Stimulated activated CD4-positive, alpha-beta T cell treated with anti-CD3 and anti-CD28 coated beads, Interleukin-4, amount 100 ng/mL, for 48 hours (primary cell): Measurements from ENCODE around the gene ST8SIA1.
"Not testable (repeated sequence)": the region's sequence is repeated elsewhere in the genome, so short reads cannot be mapped to it uniquely, and the experiment has no call there.

Experiments used
- DNase-seq, 2 donors: peaks; one replicate each; pipeline ENCODE4 v3.0.0-alpha.2; 2020; ENCODE audit warnings: low read depth in 2 of 2

The ST8SIA1 gene, protein sequence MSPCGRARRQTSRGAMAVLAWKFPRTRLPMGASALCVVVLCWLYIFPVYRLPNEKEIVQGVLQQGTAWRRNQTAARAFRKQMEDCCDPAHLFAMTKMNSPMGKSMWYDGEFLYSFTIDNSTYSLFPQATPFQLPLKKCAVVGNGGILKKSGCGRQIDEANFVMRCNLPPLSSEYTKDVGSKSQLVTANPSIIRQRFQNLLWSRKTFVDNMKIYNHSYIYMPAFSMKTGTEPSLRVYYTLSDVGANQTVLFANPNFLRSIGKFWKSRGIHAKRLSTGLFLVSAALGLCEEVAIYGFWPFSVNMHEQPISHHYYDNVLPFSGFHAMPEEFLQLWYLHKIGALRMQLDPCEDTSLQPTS

GRCh38 chr12:22334410-22335100 lies at the start of gene ST8SIA1:
Gene ST8SIA1, minus strand, starts transcription at chr12:22334707. Its CDS starts 475 bp downstream, at chr12:22334232.
- peak; percentile 40 to 42 for DNase-seq

GRCh38 chr12:22380031-22380430 lies 45.5 kb upstream of the ST8SIA1 start:
- no peak for DNase-seq

GRCh38 chr12:22377731-22378496 lies 43.4 kb upstream of the ST8SIA1 start:
- DNase-seq, result no peak

DNA sequence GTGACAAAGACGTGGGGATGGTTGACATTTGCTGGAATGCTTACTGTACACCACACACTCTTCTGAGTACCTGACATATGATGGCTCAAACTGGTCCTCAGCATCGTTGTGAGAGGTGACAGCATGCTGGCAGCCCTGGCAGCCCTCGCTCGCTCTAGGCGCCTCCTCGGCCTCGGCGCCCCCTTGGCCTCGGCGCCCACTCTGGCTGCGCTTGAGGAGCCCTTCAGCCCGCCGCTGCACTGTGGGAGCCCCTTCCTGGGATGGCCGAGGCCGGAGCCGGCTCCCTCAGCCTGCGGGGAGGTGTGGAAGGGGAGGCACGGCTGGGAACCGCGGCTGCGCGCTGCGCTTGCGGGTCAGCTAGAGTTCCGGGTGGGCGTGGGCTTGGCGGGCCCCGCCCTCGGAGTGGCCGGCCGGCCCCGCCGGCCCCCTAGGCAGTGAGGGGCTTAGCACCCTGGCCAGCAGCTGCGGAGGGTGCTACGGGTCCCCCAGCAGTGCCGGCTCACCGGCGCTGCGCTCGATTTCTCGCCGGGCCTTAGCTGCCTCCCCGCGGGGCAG lies 42.2 kb upstream of the ST8SIA1 start:
- DNase-seq, result not testable (repeated sequence)

DNA sequence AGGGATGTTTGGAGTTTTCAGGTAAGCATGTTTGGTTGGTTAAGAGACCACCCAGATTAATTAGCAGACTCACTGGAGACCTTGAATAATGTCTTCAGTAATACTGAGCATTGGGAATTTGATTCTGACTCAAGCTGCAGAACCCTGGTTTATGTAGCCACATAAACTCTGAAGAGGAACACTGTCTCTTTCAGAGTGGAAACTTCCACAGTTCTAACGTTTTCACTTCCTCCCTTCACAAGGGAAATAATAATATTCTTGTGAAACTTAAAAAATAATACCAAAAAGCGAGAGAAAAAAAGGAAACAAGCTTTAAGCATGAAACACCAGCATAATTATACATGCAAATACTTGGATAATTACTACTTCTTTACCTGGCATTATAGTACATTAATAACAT lies 40.0 kb upstream of the ST8SIA1 start:
- DNase-seq, result no peak

GRCh38 chr12:22372277-22372837 lies 37.9 kb upstream of the ST8SIA1 start:
- DNase-seq, result no peak

GRCh38 chr12:22366181-22366580 lies 31.7 kb upstream of the ST8SIA1 start:
- no peak for DNase-seq

DNA sequence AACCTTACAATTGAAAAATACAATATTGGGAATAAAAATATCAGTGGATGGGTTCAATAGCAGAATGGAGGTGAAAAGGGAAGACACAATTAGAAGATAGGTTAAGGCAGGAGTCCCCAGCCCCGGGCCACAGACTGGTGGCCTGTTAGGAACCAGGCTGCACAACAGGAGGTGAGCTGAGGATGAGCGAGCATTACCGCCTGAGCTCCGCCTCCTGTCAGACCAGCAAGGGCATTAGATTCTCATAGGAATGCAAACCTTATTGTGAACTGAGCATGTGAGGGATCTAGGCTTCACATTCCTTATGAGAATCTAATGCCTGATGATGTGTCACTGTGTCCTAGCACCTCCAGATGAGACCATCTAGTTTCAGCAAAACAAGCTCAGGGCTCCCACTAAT lies 27.3 kb upstream of the ST8SIA1 start:
- no peak for DNase-seq

GRCh38 chr12:22360774-22361173 lies 26.3 kb upstream of the ST8SIA1 start:
- DNase-seq, result no peak

DNA sequence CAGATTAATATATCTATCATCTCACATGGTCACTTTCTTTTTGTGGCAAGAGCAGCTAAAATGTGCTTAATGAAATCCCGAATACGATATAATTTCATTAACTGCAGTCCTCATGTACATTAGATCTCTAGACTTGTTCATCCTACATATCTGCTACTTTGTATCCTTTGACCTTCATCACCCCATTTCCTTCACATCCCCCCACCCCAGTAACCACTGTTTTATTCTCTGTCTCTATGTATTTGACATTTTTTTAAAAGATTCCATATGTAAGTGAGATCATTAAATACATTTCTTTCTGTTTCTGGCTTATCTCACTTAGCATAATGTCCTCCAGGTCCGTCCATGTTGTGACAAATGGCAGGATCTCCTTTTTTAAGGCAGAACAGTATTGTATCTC lies 23.0 kb upstream of the ST8SIA1 start:
- no peak for DNase-seq

GRCh38 chr12:22356231-22356630 lies 21.7 kb upstream of the ST8SIA1 start:
- no peak for DNase-seq

- DNase-seq, result no peak
Observed at GRCh38 chr12:22355011-22355580, 20.6 kb upstream of the ST8SIA1 start.

DNA sequence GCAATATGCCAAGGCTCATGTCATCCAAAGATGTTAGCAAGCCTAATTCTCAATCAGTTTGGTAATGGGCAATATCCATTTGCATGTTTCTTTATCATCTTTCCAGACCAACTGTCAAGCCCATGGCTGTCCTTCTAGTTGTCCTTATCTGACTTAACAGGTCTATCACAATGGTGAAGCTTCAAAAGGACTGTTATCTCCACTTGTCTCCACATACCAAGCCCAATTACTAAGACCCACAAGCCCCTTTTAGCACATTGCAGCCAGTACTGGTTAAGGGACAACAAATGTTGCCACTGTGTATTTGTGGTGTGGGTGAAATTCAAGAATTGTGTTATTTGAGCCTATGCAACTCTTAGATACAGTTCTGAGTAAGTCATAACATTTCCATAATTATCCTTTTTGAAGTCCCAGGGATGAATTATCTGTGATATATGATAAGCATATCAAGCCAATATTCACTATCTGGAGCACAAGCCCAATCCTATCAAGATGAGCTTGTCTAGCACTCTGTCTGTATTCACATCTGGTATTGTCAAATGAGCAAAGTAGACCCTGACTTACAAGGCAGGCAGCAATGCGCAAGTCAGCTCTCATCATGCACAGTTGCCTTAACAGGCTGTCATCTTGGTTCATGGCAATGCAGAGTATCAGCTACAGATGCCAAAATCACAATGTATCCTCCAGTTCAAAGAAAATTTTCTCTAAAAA lies 19.3 kb upstream of the ST8SIA1 start:
- no peak for DNase-seq

GRCh38 chr12:22350886-22351285 lies 16.4 kb upstream of the ST8SIA1 start:
- no peak for DNase-seq

DNA sequence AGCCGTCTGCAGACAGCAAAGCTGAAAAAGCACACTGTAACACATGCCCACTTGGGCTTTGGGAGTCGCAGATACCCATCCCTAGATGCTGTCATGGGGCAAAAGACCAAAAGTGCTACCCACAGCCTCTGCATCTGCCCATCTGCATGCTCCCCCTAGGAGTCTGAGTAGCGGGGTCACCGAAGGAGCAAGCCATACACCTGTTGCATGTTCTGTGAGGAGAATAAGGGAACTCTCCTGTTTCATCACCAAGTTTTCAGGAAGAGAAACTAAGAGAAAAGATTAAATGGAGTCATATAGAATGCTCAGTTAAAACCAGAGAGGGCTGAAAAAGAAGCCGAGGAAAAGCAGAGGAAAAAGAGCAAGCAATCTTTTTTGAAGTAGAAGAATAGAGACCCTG lies 13.7 kb upstream of the ST8SIA1 start:
- no peak for DNase-seq

DNA sequence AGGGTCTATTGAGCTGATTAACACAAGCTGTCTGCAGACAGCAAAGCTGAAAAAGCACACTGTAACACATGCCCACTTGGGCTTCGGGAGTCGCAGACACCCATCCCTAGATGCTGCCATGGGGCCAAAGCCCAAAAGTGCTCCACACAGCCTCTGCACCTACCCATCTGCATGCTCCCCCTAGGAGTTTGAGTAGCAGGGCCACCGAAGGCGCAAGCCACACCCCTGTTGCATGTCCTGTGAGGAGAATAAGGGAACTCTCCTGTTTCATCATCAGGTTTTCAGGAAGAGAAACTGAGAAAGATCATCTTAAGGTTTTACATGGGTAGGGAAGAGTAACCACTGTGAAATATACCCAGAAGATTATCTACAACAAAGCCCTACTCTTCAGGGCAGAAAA lies 5.6 kb upstream of the ST8SIA1 start:
- no peak for DNase-seq

DNA sequence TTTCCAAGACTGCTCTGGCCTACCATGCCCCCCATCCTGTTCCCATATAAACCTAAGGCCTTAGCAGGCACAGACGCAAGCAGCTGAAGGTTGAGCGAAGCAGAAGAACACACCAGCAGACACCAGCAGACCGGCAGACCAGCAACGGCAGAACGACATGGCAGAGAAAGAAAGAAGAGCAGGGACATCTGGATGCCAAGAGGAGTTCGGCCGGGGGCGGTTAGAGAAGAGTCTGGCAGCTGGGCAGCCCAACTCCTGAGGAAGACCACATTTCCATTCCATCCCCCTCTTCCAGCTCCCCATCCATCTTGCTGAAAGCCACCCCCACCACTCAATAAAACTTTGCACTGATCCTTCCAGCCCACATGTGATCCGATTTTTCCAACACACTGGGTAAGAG lies 5.2 kb upstream of the ST8SIA1 start:
- no peak for DNase-seq

- DNase-seq, result no peak
Observed at GRCh38 chr12:22335794-22336166, 1.3 kb upstream of the ST8SIA1 start.

- DNase-seq, result no peak
Observed at GRCh38 chr12:22333713-22334409, 646 bp downstream of the ST8SIA1 start.

DNA sequence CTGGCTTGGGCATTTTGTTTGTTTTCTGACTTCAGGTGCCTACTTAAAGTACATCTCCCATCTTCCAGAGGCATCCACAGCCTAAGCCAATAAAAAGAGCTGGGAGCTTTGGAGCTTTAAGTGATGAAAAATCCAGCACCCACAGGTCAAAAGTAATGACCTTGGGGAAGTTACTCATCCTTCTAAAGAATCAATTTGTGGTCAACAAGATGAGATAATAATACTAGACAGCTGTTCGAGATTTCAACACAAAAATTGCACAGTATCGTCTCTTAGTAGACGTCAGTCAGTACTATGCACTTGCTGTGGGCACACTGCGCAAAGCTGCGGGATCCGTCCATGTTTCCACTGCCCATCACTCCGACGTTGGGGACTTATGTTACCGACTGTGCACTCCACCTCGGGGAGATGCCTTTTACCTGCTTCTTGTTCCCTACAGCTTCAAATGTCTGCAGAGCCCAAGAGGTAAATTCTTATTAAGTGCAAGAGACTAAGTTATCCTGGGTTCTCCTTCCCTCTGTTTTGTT lies 1.3 kb downstream of the ST8SIA1 start:
- DNase-seq, result no peak
